ENCODE measurements around the gene KLHL21. TPM values are rescaled to one million over a fixed set of nuclear protein-coding genes. Genes with fewer than 3 reads are reported as not detected.

KLHL21 gene
- total and polyA plus RNA-seq, 10 of the 15 experiments (the other 5 are each of a cell fraction or from before 2014, with no cell fraction given), result 0.76 to 12.2 (median 5.2) TPM

DNA sequence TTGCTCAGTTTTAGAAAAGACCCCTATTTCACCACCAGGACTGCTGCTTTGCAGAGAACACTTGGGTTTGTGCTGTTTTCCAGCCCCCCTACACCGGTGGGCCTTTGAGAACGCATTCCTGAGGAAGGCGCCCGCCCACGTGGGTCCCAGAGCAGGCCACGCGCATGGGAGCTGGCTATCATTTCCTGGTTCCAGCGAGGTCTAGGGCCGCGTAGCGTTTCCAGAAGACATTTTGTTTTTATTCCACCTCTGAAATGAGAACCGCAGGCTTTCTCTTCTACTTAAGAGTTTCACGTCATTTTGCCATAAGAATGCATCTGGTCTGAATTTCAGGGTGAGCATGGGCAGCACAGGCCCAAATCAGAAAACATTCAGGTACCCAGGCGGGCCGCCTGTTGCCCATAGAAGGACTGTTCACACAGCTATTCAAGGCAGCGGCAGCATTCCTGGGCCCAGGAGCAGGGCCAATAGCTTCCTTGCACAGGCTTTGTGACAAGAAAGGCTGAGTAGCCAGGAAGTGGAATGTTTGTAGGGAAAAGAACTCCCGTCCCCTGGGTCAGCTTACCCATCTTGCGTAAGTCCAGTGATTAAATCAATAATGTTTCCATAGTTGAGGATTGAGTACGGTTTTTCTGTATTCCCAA lies 1.4 kb upstream of the KLHL21 start (continued):
- TF ChIP-seq SP1 (IDR thresholded peaks at IDR 0.05; ENCODE audit: low read depth, low read length) (no peak), ZBTB4 (CRISPR knock-in tag; IDR thresholded peaks at IDR 0.05) (no peak), PML (IDR thresholded peaks at IDR 0.05; ENCODE audit: low read length) (no peak), HDAC6 (IDR thresholded peaks at IDR 0.05; ENCODE audit: unreplicated experiment) (no peak)
- TF ChIP-seq, protein P1, sequence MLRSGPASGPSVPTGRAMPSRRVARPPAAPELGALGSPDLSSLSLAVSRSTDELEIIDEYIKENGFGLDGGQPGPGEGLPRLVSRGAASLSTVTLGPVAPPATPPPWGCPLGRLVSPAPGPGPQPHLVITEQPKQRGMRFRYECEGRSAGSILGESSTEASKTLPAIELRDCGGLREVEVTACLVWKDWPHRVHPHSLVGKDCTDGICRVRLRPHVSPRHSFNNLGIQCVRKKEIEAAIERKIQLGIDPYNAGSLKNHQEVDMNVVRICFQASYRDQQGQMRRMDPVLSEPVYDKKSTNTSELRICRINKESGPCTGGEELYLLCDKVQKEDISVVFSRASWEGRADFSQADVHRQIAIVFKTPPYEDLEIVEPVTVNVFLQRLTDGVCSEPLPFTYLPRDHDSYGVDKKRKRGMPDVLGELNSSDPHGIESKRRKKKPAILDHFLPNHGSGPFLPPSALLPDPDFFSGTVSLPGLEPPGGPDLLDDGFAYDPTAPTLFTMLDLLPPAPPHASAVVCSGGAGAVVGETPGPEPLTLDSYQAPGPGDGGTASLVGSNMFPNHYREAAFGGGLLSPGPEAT (IDR thresholded peaks at IDR 0.05; ENCODE audit: low read depth), result no peak

- no peak for DNase-seq (ENCODE audit: low read depth, low spot score)
- intact Hi-C loops (cut with micrococcal nuclease; ENCODE audit: unreplicated experiment), result no loop called here
- Histone ChIP-seq H3K4me3 (peak overlapping the region; percentile 94), H3K79me2 (ENCODE audit: control insufficient read depth, insufficient read depth, low read length) (peaks cover 36% of the 10 kb centered on the region), H3K4me1 (ENCODE audit: control insufficient read depth, insufficient read depth, low read length) (peaks cover 13% of the 10 kb centered on the region), H4K20me1 (ENCODE audit: control insufficient read depth, insufficient read depth) (no peaks in the 10 kb centered on the region), H3K9me3 (replicated peaks; ENCODE audit: control insufficient read depth, insufficient read depth, low read length) (no peaks in the 10 kb centered on the region), H3K4me2 (ENCODE audit: control insufficient read depth, insufficient read depth) (peak overlapping the region; percentile 100), H3K27me3 (replicated peaks in 1 of 2; ENCODE audit: control insufficient read depth in 2 of 2, insufficient read depth in 2 of 2, low read length in 1 of 2) (no peaks in the 10 kb centered on the region), H2AFZ (ENCODE audit: control insufficient read depth, low read depth, low read length) (peak overlapping the region; percentile 70), H3K27ac (ENCODE audit: control insufficient read depth, insufficient read depth) (peak overlapping the region; percentile 79), H3K9ac (ENCODE audit: control insufficient read depth, insufficient read depth, low read length) (peak overlapping the region; percentile 84), H3K36me3 (ENCODE audit: control insufficient read depth in 2 of 2, insufficient read depth in 2 of 2, low read length in 1 of 2) (peaks cover 0 to 2% of the 10 kb centered on the region in 2 experiments; a peak in 1 of 4 replicates)
- in situ Hi-C loops (cut with MboI), result no loop called here
- no peak for FAIRE-seq
- WGBS (ENCODE audit: insufficient coverage, insufficient replicate concordance, low lambda C conversion rate, missing lambda C conversion rate), result 3% methylated on average over 36 of the region's 36 CpGs
- BruUV-seq (replicated peaks), result no TSS peak
- ChIA-PET CTCF (interaction anchor here (1.0 to 5.4 kb wide), 2 partner anchors 9 to 49 kb away, joined by 3 to 39 read pairs; partner anchors contain the start of genes NOL9 and TAS1R1), RAD21 (ENCODE audit: unreplicated experiment) (no interaction called here), SMC1A (ENCODE audit: uncharacterized antibody, unreplicated experiment) (interaction anchor here (0.9 kb wide), 1 partner anchor 9 kb away, joined by 3 read pairs; no protein-coding TSS in a partner anchor), POLR2A (interaction anchor here (0.9 kb wide), 2 partner anchors 9 to 13 kb away, joined by 3 read pairs; no protein-coding TSS in a partner anchor)
- ATAC-seq, result peak; percentile 42
- TF ChIP-seq MAX (IDR thresholded peaks at IDR 0.05; ENCODE audit: low read depth, low read length) (no peak), CREB1 (IDR thresholded peaks at IDR 0.05; ENCODE audit: low read depth) (peak; percentile 81), EP300 (IDR thresholded peaks at IDR 0.05; ENCODE audit: borderline replicate concordance in 1 of 2, control insufficient read depth in 1 of 2, low read depth in 2 of 2, low read length in 2 of 2) (no peak), EZH2 (IDR thresholded peaks at IDR 0.05; ENCODE audit: borderline replicate concordance, control insufficient read depth, low read depth, low read length) (no peak), POLR2AphosphoS2 (IDR thresholded peaks at IDR 0.05; ENCODE audit: low read depth, low read length) (no peak), MLLT1 (IDR thresholded peaks at IDR 0.05) (no peak), KAT2A (conservative IDR thresholded peaks at IDR 0.05; ENCODE audit: control insufficient read depth, low read depth, low read length) (no peak)
These were observed 707 bp upstream of the KLHL21 start for GRCh38 chr1:6603238-6603914.

Data from GM12878 (cell line).